Stimulated activated CD8-positive, alpha-beta memory T cell treated with anti-CD3 and anti-CD28 coated beads, Interleukin-2, amount 100 ng/mL, for 48 hours (primary cell): ENCODE measurements around the gene PRKCE.

Experiments used
- DNase-seq, 2 donors: peaks; one replicate each; pipeline ENCODE4 v3.0.0-alpha.2; 2020; ENCODE audit warnings: low read depth in 2 of 2

Gene PRKCE

DNA sequence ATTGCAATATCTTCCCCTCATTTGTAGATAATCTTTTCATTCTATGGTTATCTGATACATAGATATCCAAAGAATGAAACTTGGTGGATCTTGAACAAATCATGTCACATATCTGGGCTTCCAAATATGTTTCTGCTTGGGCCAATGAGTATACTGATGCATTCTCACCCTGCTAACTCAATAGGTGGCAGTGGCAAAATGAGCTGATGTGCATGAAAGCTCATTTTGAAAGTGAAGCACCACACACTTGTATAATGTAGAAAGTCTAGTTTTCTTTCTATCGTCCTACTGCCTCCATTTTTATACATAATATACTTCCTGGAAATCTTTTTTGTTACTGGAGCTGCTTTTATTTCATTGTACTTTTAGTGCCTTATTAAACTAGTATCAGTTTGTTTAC, 208.2 kb downstream of the PRKCE start:
- no peak for DNase-seq

DNA sequence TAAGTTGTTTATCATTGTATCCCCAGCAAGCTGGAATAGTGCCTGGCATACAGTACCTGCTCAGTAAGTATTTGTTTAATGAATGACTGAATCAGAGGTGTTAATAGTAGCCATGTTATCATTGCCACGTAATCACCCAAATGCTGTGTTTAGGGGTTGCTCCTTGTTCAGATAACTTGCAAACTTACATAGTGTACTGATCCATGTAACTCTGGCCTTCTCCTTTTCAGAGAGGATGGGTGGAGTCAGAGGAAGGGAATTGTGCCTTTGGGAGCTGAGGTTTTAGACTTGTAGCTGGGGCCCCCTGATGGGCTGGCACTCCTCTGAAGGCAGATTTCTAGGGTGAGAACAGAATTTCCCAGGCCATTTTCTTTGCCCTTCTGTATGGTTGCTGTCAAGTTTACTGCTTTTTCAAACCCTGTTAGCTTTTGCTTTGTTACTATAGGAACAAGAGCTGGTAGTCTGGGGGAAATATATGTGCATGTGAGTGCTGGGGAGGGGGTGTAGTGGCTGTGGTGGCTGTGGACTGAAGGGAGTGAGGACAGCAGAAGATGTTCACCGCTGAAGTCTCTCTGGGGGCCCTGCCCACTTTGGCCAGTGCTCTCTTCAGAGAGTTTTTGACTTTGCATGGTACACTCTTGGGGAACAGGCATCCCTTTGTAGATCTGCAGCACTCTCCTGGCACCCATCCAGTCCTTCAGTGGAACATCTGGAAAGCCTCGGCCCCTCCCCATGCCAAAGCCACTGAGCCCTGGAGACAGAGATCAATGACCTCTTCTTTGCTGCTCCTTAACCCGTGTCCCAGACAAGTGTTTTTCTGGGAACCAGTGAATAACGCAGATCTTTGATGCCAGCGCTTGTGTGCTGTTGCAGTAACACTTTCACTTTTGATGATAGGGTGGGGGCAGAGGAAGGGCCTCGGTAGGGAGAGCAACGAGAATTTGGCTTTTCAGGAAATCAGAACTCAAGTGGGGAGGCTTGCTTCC, 209.0 kb downstream of the PRKCE start:
- no peak for DNase-seq

GRCh38 chr2:45862843-45863242, 211.4 kb downstream of the PRKCE start:
- DNase-seq = no peak

GRCh38 chr2:45864121-45864520, 212.6 kb downstream of the PRKCE start:
- DNase-seq = no peak

DNA sequence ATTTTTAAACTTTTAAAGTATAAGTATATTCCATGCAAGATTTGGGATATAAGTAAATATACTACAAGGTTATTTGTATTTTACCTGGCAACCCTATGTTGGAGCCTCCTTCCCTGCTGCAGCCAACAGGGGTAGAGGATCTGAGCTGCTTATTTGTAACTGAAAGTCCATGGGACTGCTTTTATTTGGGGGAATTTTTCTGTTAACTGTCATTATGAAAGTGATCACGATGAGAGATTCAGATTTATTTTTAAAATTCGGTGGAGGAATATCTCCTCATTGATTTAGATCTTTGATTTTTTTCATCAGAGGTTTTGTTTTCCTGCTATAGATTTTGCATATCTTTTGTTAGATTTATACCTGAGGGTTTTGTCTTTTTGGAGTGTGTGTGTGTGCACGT, 215.9 kb downstream of the PRKCE start:
- DNase-seq = no peak

DNA sequence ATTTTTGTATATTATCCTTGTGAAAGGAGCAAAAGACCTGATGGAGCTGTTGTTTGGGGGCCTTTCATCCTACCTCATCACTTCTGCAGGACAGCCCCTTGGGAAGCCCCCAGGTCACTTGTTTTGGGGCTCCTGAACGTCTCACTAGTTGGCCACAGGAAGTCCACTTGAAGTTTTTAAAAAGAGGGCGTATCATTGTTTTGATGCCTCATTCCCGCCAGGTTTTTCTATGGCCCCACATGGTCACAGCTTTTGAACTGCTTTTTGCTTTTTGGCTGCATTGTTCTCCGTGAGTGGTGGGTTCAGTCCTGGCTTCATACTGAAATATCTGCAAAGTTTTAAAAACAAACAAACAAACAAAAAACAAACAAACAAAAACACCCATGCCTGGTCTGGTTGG, 216.3 kb downstream of the PRKCE start:
- DNase-seq = no peak

DNA sequence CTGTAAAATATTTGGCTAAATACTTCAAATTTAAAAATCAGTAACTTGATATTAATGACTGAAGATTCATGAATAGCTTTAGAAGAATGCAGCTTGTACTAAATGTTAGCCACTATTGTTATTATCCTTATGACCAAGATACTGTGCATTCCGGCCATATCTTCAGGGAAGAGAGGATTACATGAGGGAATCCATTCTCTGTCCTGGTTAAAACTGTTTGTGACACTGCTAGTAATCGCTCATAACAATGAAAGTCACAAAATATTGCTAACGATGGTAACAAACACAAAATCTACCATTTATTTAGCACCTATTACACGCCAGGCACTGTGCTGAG, 217.7 kb downstream of the PRKCE start:
- no peak for DNase-seq

DNA sequence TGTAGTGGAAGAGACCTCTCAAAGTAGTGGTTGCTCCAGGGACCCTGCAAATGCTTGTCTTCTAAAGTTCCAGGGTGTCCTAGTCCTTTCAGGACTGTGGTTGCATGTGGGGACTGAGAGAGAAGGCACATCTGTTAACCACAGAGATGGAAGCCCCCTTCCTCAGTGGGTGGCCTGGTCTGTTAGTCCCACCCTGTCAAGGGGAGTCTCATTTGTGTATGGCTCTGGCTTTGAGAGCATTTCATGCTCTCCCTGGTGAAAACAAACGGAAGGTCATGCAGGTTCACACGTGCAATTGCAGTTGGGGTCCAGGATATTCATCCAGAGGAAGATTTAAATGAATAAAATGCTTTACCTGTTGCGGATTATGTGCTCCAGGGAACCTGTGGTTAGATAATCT, 219.6 kb downstream of the PRKCE start:
- DNase-seq = no peak

DNA sequence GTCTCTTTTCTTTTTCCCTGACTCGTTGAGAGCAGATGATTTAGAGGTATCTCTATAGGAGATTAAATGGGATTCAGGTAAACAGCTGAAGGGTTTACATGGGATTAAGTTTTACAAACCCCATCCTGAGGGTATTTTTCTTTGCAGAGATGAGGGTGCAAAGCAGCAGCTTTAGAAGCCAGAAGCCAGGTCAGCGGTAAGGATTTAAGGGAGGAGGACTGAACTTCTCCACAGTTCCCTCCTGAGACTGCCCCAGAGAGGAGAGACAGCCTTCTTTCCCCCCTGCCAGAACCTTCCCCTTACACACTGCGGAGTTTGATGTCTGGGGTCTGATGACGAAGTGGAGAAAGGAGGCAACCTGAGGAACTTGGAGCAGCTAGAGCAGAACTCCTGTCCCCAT, 220.1 kb downstream of the PRKCE start:
- DNase-seq = no peak

DNA sequence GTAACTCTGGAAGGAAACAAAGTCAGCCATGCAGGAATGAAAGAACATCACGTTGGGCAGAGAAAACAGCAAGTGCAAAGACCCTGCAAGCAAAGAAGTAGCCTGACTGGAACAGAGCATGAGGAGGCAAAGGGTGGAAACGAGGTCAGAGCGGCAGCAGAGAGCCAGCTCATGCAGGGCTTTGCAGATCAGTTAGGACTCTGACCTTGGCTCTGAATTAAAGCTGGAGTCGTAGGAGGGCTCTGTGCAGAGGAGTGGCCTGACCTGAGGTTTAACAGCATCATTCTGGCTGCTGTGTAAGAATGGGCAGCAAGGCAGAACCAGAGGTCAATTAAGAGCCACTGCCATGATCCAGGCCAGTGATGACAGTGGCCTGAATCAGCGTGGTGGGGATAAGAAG, 220.7 kb downstream of the PRKCE start:
- no peak for DNase-seq

DNA sequence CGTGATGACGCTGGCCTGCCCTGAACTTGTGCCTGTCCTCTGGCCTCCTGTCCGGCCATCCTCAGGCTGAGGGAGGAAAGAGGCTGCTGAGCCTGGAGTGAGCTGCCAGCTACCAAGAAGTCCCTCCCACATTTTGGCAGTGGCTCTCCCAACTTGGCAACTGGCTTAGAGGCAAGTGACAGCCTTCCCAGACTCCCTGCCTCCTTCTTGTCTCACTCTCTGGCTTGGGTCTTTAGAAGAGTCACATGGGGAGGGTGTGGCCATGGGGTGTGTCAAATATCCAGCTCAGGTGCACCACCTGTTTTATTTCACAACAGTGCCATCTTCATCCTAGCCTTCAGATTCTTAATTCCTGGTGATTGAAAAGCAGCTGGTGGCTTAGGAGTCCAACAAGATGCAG, 222.9 kb downstream of the PRKCE start:
- DNase-seq = no peak

DNA sequence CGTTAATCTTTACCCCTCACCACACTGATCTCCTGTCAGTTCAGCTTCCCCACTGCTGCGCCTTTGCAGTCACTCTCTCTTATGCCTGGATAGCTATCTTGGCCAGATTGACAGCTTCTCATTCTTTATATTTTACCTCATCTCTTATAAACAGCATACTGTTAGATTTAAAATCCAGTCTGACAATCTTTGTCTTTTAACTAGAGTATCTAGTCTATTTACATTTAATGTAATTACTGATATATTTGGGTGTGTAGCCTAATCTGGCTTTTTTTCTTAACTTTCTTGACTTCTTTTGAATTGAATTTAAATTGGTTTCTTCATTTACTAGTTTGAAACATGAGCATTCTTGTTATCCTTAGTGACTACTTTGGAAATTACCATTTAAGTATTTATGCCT, 225.1 kb downstream of the PRKCE start:
- no peak for DNase-seq

- no peak for DNase-seq
Observed at GRCh38 chr2:45879406-45879805, 227.9 kb downstream of the PRKCE start.

DNA sequence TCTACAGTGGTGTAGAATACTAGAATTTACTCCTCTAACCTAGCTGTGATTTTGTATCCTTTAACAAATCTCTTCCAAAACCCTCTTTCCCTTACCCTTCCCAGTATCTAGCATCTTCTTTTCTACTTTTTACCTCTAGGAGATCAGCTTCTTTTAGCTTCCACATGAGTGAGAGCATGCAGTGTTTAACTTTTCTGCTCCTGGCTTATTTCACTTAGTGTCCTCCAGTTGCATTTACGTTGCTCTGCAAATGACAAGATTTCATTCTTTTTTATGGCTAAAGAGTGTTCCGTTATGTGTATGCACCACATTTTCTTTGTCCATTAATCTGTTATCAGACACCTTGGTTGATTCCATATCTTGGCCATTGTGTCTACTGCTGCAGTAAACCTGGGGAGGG, 228.5 kb downstream of the PRKCE start:
- no peak for DNase-seq

- no peak for DNase-seq
Observed at GRCh38 chr2:45881970-45882581, 230.6 kb downstream of the PRKCE start.

- DNase-seq = no peak
Observed at GRCh38 chr2:45882707-45883602, 231.5 kb downstream of the PRKCE start.

- no peak for DNase-seq
Observed at GRCh38 chr2:45883603-45884000, 232.1 kb downstream of the PRKCE start.

- DNase-seq = no peak
Observed at GRCh38 chr2:45884126-45884525, 232.7 kb downstream of the PRKCE start.

GRCh38 chr2:45885171-45885621, 233.7 kb downstream of the PRKCE start:
- DNase-seq = no peak

DNA sequence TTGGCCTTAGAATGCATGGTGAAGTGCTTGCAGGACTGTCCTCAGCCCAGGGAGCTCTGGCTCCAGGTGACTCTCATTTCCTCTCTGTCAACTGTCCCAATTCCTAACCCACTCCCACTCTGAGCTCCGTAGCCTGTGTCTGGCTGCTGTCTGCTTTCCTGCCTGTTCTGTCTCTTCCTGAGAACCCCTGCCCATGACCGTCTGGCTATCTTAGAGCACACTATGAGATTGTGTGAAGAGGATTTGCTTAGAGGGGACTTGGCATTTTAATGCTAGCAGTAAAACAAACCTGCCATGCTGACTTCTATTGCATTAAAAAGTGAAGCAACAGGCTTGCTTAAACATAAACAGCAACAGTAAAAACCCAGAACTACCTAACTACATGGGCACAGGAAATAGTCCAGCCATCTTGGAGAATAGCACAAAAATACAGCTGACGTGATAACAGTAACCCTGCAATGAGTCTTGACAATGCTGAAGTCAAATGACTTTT, 234.7 kb downstream of the PRKCE start:
- no peak for DNase-seq

DNA sequence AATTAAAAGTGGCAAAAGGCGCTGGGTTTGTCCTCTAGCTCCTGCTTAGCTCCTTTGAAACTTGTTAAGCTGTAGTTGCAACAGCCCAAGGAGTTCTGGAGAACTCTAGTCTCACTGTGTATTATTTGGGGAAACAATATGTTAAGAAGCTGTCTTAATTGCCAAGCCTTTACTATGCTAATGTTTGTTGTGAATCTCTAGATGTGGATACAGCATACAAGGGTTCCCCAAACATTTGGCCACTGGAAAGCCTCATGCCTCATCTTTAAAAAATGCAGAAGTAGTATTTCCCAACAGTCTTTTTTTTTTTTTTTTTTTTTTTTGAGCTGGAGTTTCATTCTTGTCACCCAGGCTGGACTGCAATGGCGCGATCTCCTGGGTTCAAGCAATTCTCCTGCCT, 236.7 kb downstream of the PRKCE start:
- DNase-seq = no peak

DNA sequence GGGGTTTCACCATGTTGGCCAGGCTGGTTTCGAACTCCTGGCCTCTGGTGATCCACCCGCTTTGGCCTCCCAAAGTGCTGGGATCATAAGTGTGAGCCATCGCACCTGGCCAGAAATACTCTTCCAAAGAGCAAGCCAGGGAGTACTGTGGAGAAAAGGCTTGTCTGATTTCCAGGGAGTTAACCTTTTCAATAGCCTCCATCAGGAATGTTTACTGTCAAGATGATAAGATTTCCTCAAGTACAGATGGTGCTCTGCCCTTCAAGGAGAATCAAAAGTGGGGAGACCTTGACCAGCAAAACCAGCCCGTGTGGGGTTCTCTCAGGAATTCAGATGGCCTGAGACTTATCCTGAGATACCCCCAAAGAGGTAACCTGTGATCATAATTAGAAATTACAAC, 237.2 kb downstream of the PRKCE start:
- DNase-seq = no peak
